ENCODE data around the gene DNAJC8. TPM values are rescaled to one million over a fixed set of nuclear protein-coding genes. Genes with fewer than 3 reads are reported as not detected.

Gene DNAJC8
- total and polyA plus RNA-seq, 10 of the 15 experiments (the other 5 are each of a cell fraction or from before 2014, with no cell fraction given), result 91.2 to 296 (median 152) TPM

- no peak overlapping the region for H3K9ac ChIP-seq (ENCODE audit: control insufficient read depth, insufficient read depth, low read length)
- peaks cover 5% of the 10 kb centered on the region for H3K4me1 ChIP-seq (ENCODE audit: control insufficient read depth, insufficient read depth, low read length)
- no peak overlapping the region for H2AFZ ChIP-seq (ENCODE audit: control insufficient read depth, low read depth, low read length)
- in situ Hi-C loops (cut with MboI) (no loop called here), intact Hi-C loops (cut with micrococcal nuclease; ENCODE audit: unreplicated experiment) (no loop called here)
- no peak overlapping the region for H3K27ac ChIP-seq (ENCODE audit: control insufficient read depth, insufficient read depth)
- H3K9me3 ChIP-seq (replicated peaks; ENCODE audit: control insufficient read depth, insufficient read depth, low read length), result no peaks in the 10 kb centered on the region
- no peaks in the 10 kb centered on the region for H3K27me3 ChIP-seq (replicated peaks in 1 of 2; ENCODE audit: control insufficient read depth in 2 of 2, insufficient read depth in 2 of 2, low read length in 1 of 2)
- H3K4me2 ChIP-seq (ENCODE audit: control insufficient read depth, insufficient read depth), result no peak overlapping the region
- peaks cover 24% of the 10 kb centered on the region for H3K79me2 ChIP-seq (ENCODE audit: control insufficient read depth, insufficient read depth, low read length)
- POLR2A ChIA-PET, result interaction anchor here (0.6 to 6.5 kb wide), 4 partner anchors 9 to 324 kb away, joined by 3 to 51 read pairs (median 5); partner anchors contain the start of gene ATP5IF1
- FAIRE-seq (no peak), DNase-seq (ENCODE audit: low read depth, low spot score) (no peak), ATAC-seq (no peak)
- BruUV-seq (replicated peaks), result no TSS peak
- CTCF ChIA-PET, result interaction anchor here (0.7 to 3.2 kb wide), 4 partner anchors 9 to 102 kb away, joined by 4 to 33 read pairs (median 4); no protein-coding TSS in a partner anchor
- H3K4me3 ChIP-seq, result no peak overlapping the region
- SMC1A ChIA-PET (ENCODE audit: uncharacterized antibody, unreplicated experiment), result interaction anchor here (1.0 to 2.1 kb wide), 3 partner anchors 9 to 619 kb away, joined by 4 to 24 read pairs (median 5); no protein-coding TSS in a partner anchor
- 0 out of 2 replicates have a peak, but pooled peaks cover 4% of the 10 kb centered on the region for H4K20me1 ChIP-seq (ENCODE audit: control insufficient read depth, insufficient read depth)
- RAD21 ChIA-PET (ENCODE audit: unreplicated experiment), result interaction anchor here (0.7 to 4.4 kb wide), 3 partner anchors 9 to 348 kb away, joined by 3 to 28 read pairs (median 6); no protein-coding TSS in a partner anchor
- WGBS (ENCODE audit: insufficient coverage, insufficient replicate concordance, low lambda C conversion rate, missing lambda C conversion rate), result 72% methylated on average over 3 of the region's 4 CpGs
- no peaks in the 10 kb centered on the region for H3K36me3 ChIP-seq (ENCODE audit: control insufficient read depth in 2 of 2, insufficient read depth in 2 of 2, low read length in 1 of 2)
- TF ChIP-seq CUX1 (IDR thresholded peaks at IDR 0.05; ENCODE audit: insufficient replicate concordance, low read depth, low read length) (no peak), CREM (IDR thresholded peaks at IDR 0.05; ENCODE audit: low read depth) (no peak), EGR1 (IDR thresholded peaks at IDR 0.05; ENCODE audit: borderline replicate concordance in 1 of 2, low read depth in 2 of 2, low read length in 2 of 2) (no peak), ZNF217 (IDR thresholded peaks at IDR 0.05) (no peak), ZNF622 (IDR thresholded peaks at IDR 0.05) (no peak), RUNX3 (IDR thresholded peaks at IDR 0.05; ENCODE audit: low read length) (no peak), NFYB (IDR thresholded peaks at IDR 0.05; ENCODE audit: insufficient read depth, low read depth, low read length) (no peak), BCL3 (IDR thresholded peaks at IDR 0.05; ENCODE audit: borderline replicate concordance, insufficient read depth, low read depth, low read length, poor library complexity, severe bottlenecking) (no peak), ZBTB11 (CRISPR knock-in tag; IDR thresholded peaks at IDR 0.05) (no peak), PML (IDR thresholded peaks at IDR 0.05; ENCODE audit: low read length) (no peak), SP1 (IDR thresholded peaks at IDR 0.05; ENCODE audit: low read depth, low read length) (no peak), USF1 (IDR thresholded peaks at IDR 0.05; ENCODE audit: borderline replicate concordance, extremely low read length, insufficient read depth, low read depth, low read length) (no peak)
Measured at GRCh38 chr1:28257736-28258135, 24.9 kb upstream of the DNAJC8 start.

All from GM12878 (cell line).